GM12878 (cell line): ENCODE results near the gene CCDC91. TPM values are rescaled to one million over a fixed set of nuclear protein-coding genes. Genes with fewer than 3 reads are reported as not detected.

Experiments
- ATAC-seq: fragments of 200-7000 bp; cut with Tn5 transposase; 3 replicates; pipeline ENCODE4 v1.9.1; 2020; ENCODE audit warnings: mild to moderate bottlenecking, moderate library complexity
- BruUV-seq: library from RNA; stranded (reverse); fragments of 400-500 nt; replicated peaks from 2 replicates; lab custom pipeline; 2021; lab: Mats Ljungman, UMichigan
- CTCF ChIA-PET: fragments of 300-600 bp; sonication (Branson Sonifier 250); formaldehyde crosslinking; extraction: SDS; loops from one replicate; lab custom pipeline; 2021; ENCODE audit warnings: inconsistent platforms; lab: Yijun Ruan, JAX
- POLR2A ChIA-PET: fragments of 350-600 bp; formaldehyde crosslinking; extraction: SDS; loops from one replicate; lab custom pipeline; 2021; ENCODE audit warnings: inconsistent platforms; lab: Charles Lee
- RAD21 ChIA-PET: fragments of 300-600 bp; sonication (Branson Sonifier 250); formaldehyde crosslinking; loops from one replicate; lab custom pipeline; 2023; ENCODE audit warnings: antibody characterized with exemption; ENCODE audit not compliant: unreplicated experiment; lab: Charles Lee
- SMC1A ChIA-PET: fragments of 300-600 bp; sonication (Branson Sonifier 250); formaldehyde crosslinking; loops from one replicate; lab custom pipeline; 2023; ENCODE audit not compliant: unreplicated experiment, uncharacterized antibody; lab: Charles Lee
- DNase-seq: peaks from one replicate; pipeline ENCODE4 v3.0.0-alpha.2; 2011; ENCODE audit warnings: low read depth, low spot score
- FAIRE-seq: peaks from 3 replicates; lab custom pipeline; 2011; peaks lifted over from hg19 to GRCh38; lab: Jason Lieb, UNC
- H2AFZ ChIP-seq: 2 replicates; pipeline ENCODE4 v1.6.0; 2011; ENCODE audit warnings: low read depth, low read length, control low read depth; ENCODE audit not compliant: control insufficient read depth
- H3K27ac ChIP-seq: 2 replicates; pipeline ENCODE4 v1.5.1; 2011; ENCODE audit warnings: control low read depth; ENCODE audit not compliant: control insufficient read depth, insufficient read depth
- H3K27me3 ChIP-seq, 2 experiments: replicated peaks in 1 of 2; 2 replicates each; pipeline versions ENCODE4 v1.6.0 to v1.6.1; 2011; ENCODE audit warnings: low read length in 1 of 2; ENCODE audit not compliant: control insufficient read depth in 2 of 2, insufficient read depth in 2 of 2
- H3K36me3 ChIP-seq, 2 experiments: 2 replicates each; pipeline ENCODE4 v1.5.1; 2011; ENCODE audit warnings: low read length in 1 of 2; ENCODE audit not compliant: control insufficient read depth in 2 of 2, insufficient read depth in 2 of 2
- H3K4me1 ChIP-seq: 2 replicates; pipeline ENCODE4 v1.6.1; 2011; ENCODE audit warnings: mild to moderate bottlenecking, low read length, moderate library complexity, mixed read lengths; ENCODE audit not compliant: control insufficient read depth, insufficient read depth
- H3K4me2 ChIP-seq: 2 replicates; pipeline ENCODE4 v1.6.0; 2011; ENCODE audit warnings: control low read depth; ENCODE audit not compliant: control insufficient read depth, insufficient read depth
- H3K4me3 ChIP-seq: fragments of 200-600 bp; sonication (generic); 2 replicates; pipeline ENCODE4 v1.5.1; 2016
- H3K79me2 ChIP-seq: 2 replicates; pipeline ENCODE4 v1.6.0; 2011; ENCODE audit warnings: low read length; ENCODE audit not compliant: control insufficient read depth, insufficient read depth
- H3K9ac ChIP-seq: 2 replicates; pipeline ENCODE4 v1.8.0; 2011; ENCODE audit warnings: low read length, control low read depth, mixed read lengths; ENCODE audit not compliant: control insufficient read depth, insufficient read depth
- H3K9me3 ChIP-seq: replicated peaks from 3 replicates; pipeline ENCODE4 v1.5.1; 2011; ENCODE audit warnings: mild to moderate bottlenecking, low read length; ENCODE audit not compliant: control insufficient read depth, insufficient read depth
- H4K20me1 ChIP-seq: 2 replicates; pipeline ENCODE4 v1.6.0; 2011; ENCODE audit not compliant: control insufficient read depth, insufficient read depth
- CHD1 ChIP-seq: IDR thresholded peaks from 2 replicates; pipeline ENCODE4 v1.6.1; 2012; ENCODE audit warnings: low read depth, low read length, improper control_type of control experiment
- KDM1A ChIP-seq: fragments of 200-600 bp; sonication (generic); IDR thresholded peaks from 2 replicates; pipeline ENCODE4 v1.6.1; 2016; ENCODE audit warnings: borderline replicate concordance
- MXI1 ChIP-seq: fragments of 150-350 bp; IDR thresholded peaks from 2 replicates; pipeline ENCODE4 v1.6.1; 2011; ENCODE audit warnings: low read depth, mild to moderate bottlenecking, inconsistent platforms, low read length, improper control_type of control experiment
- NR2C2 ChIP-seq: IDR thresholded peaks from 2 replicates; pipeline ENCODE4 v1.6.1; 2011; ENCODE audit warnings: borderline replicate concordance, low read depth; ENCODE audit not compliant: control insufficient read depth, insufficient read length
- POU2F2 ChIP-seq: IDR thresholded peaks from 3 replicates; pipeline ENCODE4 v1.6.1; 2011; ENCODE audit warnings: low read depth, mild to moderate bottlenecking, low read length, borderline replicate concordance
- REST ChIP-seq: IDR thresholded peaks from 2 replicates; pipeline ENCODE4 v1.6.1; 2012; ENCODE audit warnings: mild to moderate bottlenecking, low read depth, low read length
- SPI1 ChIP-seq: IDR thresholded peaks from 2 replicates; pipeline ENCODE4 v1.6.1; 2011; ENCODE audit warnings: low read depth, mild to moderate bottlenecking, low read length, moderate library complexity, borderline replicate concordance; ENCODE audit not compliant: insufficient read depth
- USF2 ChIP-seq: IDR thresholded peaks from 2 replicates; pipeline ENCODE4 v1.6.1; 2011; ENCODE audit warnings: low read depth, low read length, improper control_type of control experiment, borderline replicate concordance
- WGBS: methylation state at CpG from one replicate; pipeline ENCODE4 v1.1.6; 2016; ENCODE audit warnings: low lambda C conversion rate; ENCODE audit not compliant: insufficient replicate concordance, insufficient coverage; ENCODE audit errors: missing lambda C conversion rate; 5-methylcytosine and 5-hydroxymethylcytosine counted together
- in situ Hi-C: fragments of 300-500 bp; cut with MboI; formaldehyde crosslinking; loops from 9 replicates; pipeline ENCODE4 v1.14.3; 2018; ENCODE audit warnings: mixed read lengths
- intact Hi-C: fragments of 100-400 bp; cut with micrococcal nuclease; formaldehyde crosslinking; loops from one replicate; pipeline ENCODE4 v1.14.2; 2022; ENCODE audit not compliant: unreplicated experiment
- polyA plus RNA-seq, 11 experiments: library from polyadenylated mRNA; depleted of rRNA in 4 of 11; unstranded in 6 of 11; stranded (reverse) in 5 of 11; fragments of >200 nt; fragmentation: Nextera tagmentation in 4 of 11; fragmentation: Illumina TruSeq in 1 of 11; extraction: Ambion mirVana in 4 of 11; extraction: Trizol in 1 of 11; gene quantifications; 1 replicate in 1 of 11; 2 replicates in 10 of 11; pipeline versions ENCODE4 v1.2.1 to v1.2.3, GENCODE V29; 2011 to 2016; ENCODE audit warnings: inconsistent platforms in 2 of 11, missing spikeins in 2 of 11, low read depth in 1 of 11
- total RNA-seq, 4 experiments: library from RNA; depleted of rRNA in 3 of 4; stranded (reverse); fragments of >200 nt in 3 of 4; fragmentation: Illumina TruSeq in 1 of 4; extraction: Trizol in 1 of 4; gene quantifications; 2 replicates each; pipeline versions ENCODE4 v1.2.1 to v1.2.3, GENCODE V29; 2013 to 2021

The CCDC91 gene
- total and polyA plus RNA-seq, 10 of the 15 experiments (the other 5 are each of a cell fraction or from before 2014, with no cell fraction given) = 6.1 to 24.9 (median 16.5) TPM

DNA sequence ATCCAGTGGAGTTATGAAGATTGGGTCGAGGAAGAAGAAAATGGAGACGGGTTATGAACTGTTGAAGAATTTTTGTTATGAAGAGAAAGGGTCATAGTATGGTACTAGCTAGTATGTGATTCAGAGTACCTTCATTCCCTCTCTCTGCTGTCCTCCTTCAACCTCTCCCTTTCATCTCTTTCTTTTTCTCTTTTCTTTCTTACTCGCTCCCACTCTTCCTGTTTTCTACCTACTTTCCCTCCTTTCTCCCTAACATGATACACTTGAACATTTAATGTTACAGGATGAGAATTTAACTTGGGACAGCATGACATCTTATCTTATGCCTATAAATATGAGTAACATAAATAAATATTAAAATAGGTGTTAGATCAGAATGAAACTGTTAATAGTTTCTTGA, 112.9 kb downstream of the CCDC91 start:
- POLR2A ChIA-PET = no interaction called here
- no peak overlapping the region for H3K4me2 ChIP-seq
- no peak for DNase-seq
- no peaks in the 10 kb centered on the region for H3K4me1 ChIP-seq
- no peak overlapping the region for H3K4me3 ChIP-seq
- H3K9me3 ChIP-seq = no peaks in the 10 kb centered on the region
- CTCF ChIA-PET = no interaction called here
- 97% methylated on average over 3 of the region's 3 CpGs for WGBS
- no peak for FAIRE-seq
- no peak for TF ChIP-seq CHD1
- TF ChIP-seq SPI1 = no peak
- TF ChIP-seq REST = no peak
- no peak for TF ChIP-seq NR2C2
- no peak for TF ChIP-seq USF2
- TF ChIP-seq POU2F2 = no peak
- no peak for TF ChIP-seq KDM1A
- no peak for TF ChIP-seq MXI1
- H2AFZ ChIP-seq = no peak overlapping the region
- H3K27me3 ChIP-seq = no peaks in the 10 kb centered on the region
- no peaks in the 10 kb centered on the region for H3K79me2 ChIP-seq
- in situ Hi-C loops = no loop called here
- no peaks in the 10 kb centered on the region for H3K36me3 ChIP-seq
- intact Hi-C loops = no loop called here
- SMC1A ChIA-PET = interaction anchor here (0.7 to 1.5 kb wide), 3 partner anchors 9 to 18 kb away, joined by 3 to 6 read pairs (median 3); no protein-coding TSS in a partner anchor
- no peak for ATAC-seq
- H3K27ac ChIP-seq = no peak overlapping the region
- no peaks in the 10 kb centered on the region for H4K20me1 ChIP-seq
- BruUV-seq = no TSS peak
- RAD21 ChIA-PET = no interaction called here
- H3K9ac ChIP-seq = no peak overlapping the region
